ENCODE measurements around the gene CFAP69. TPM values are rescaled to one million over a fixed set of nuclear protein-coding genes. Genes with fewer than 3 reads are reported as not detected.
"Not testable (repeated sequence)": the region's sequence is repeated elsewhere in the genome, so short reads cannot be mapped to it uniquely, and the experiment has no call there.

The CFAP69 gene
- polyA plus RNA-seq, 3 donors = 12.4 to 27.3 (median 20.8) TPM

- no peak for DNase-seq
Observed at GRCh38 chr7:90334193-90334843, 89.3 kb downstream of the CFAP69 start.

DNA sequence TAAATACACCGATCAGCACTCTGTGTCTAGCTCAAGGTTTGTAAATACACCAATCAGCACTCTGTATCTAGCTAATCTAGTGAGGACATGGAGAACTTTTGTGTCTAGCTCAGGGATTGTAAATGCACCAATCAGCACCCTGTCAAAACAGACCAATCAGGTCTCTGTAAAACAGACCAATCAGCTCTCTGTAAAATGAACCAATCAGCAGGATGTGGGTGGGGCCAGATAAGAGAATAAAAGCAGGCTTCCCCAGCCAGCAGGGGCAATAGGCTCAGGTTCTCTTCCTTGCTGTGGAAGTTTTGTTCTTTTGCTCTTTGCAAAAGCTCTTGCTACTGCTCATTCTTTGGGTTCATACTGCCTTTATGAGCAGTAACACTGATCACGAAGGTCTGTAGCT, 90.0 kb downstream of the CFAP69 start:
- DNase-seq = not testable (repeated sequence)

DNA sequence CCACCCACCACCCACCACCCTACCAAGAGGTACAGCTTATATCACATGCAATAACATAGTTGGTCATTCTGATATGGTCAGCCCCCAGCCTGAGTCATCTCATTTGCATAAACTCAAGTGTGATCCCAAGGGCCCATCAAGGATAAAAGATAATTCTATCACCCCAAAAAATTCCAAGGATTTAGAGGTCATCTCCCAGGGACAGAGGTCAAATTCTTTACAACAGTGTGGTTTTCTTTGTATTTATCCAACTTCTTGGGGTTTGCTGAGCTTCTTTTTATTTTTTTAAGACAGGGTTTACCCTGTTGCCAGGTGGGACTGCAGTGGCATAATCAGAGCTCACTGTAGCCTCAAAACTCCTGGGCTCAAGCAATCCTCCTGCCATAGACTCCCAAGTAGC, 92.1 kb downstream of the CFAP69 start:
- DNase-seq = no peak

DNA sequence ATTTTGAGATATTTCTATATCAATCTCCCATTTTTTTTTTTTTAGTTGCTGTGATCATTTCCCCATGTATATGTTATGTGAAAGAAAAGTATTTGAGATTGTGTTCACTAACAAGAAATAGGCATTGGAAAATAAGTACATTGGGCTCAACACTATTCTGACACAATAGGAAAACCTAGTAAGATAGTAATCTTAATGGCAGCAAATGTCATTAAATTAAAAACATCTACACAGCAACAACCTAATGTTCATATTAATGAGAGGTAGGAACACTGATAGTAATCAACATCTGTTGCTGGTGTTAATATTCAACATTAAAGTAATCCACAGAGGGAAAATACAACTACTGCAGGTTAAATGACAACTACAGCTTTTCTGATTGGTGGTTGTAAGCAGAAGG, 100.0 kb downstream of the CFAP69 start:
- DNase-seq = no peak

GRCh38 chr7:90345595-90346335, 100.8 kb downstream of the CFAP69 start:
- DNase-seq = peak; percentile 34

DNA sequence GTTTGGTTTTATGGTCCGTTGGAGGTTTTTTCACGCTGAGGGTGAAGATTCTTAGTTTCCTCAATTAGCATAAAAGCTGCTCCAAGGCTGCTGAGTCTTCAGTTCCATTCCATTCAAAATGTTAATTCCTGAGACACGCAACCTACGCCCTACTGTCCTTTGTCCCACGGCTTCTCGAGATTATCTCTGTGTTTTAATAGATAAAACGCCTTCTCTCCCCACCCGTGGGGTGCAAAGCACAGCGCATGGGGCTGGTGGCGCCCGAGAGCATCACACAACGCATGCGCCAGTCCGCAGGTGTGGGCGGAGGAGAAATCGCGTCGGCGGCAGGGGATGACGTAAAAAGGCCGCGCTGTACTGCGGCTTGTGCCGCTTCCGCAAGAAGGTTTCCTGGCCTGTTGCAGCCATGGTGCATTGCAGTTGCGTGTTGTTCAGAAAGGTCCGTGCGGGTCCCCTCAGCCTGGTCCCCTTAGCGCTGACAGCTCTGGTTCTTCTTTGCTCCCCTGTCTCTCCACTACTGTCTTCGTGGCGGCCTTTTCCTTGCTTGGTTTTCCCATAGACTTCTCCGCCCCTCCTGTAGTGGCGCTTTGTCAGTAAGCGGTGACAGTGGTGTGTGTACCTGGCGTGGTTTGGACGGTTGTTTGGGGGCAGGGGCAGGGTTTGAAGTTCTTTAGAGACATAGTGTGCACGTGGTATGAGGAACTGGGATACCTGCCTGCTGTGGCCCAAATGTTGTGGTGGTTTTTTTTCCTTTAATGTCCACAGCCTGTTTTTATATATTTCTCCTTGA, 101.6 kb downstream of the CFAP69 start, which contains the start of gene GTPBP10:
Gene GTPBP10, plus strand, starts transcription at position 381 of the 790 bp plus-strand sequence. Its CDS starts 26 bp downstream, at position 407.
- peak; percentile 95 for DNase-seq

- no peak for DNase-seq
Observed at GRCh38 chr7:90347759-90348158, 102.8 kb downstream of the CFAP69 start.

- DNase-seq = no peak
Observed at GRCh38 chr7:90349305-90349704, 104.3 kb downstream of the CFAP69 start.

DNA sequence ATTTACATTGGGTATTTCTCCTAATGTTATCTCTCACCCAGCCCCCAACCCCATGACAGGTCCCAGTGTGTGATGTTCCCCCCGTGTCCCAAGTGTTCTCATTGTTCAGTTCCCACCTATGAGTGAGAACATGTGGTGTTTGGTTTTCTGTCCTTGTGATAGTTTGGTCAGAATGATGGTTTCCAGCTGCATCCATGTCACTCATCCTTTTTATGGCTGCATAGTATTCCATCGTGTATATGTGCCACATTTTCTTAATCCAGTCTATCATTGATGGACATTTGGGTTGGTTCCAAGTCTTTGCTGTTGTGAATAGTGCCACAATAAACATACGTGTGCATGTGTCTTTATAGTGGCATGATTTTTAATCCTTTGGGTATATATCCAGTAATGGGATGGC, 105.1 kb downstream of the CFAP69 start:
- not testable (repeated sequence) for DNase-seq

- no peak for DNase-seq
Observed at GRCh38 chr7:90351987-90352386, 107.0 kb downstream of the CFAP69 start.

Other genes with a start within 250 kb of the CFAP69 start
- 10 to 100 TPM; 10.7 to 14.0 (median 13.3) TPM for gene STEAP1, start 90.7 kb upstream of the CFAP69 start, polyA plus RNA-seq (ENCODE audit: insufficient read length in 3 of 3)
- gene STEAP2, start 33.4 kb upstream of the CFAP69 start, polyA plus RNA-seq (ENCODE audit: insufficient read length in 3 of 3) = 10 to 100 TPM; 11.3 to 18.9 (median 15.5) TPM
- gene FAM237B, start 76.1 kb downstream of the CFAP69 start, polyA plus RNA-seq (ENCODE audit: insufficient read length in 3 of 3) = under 1 TPM; 0.33 to 0.96 (median 0.68) TPM
- 10 to 100 TPM; 22.3 to 30.6 (median 27.0) TPM for gene GTPBP10, start 101.5 kb downstream of the CFAP69 start, polyA plus RNA-seq (ENCODE audit: insufficient read length in 3 of 3)
- gene CLDN12, start 158.3 kb downstream of the CFAP69 start, polyA plus RNA-seq (ENCODE audit: insufficient read length in 3 of 3) = 10 to 100 TPM; 39.7 to 56.7 (median 56.1) TPM
- under 1 TPM in 1 of 3 donors, not detected in 2; 0.70 TPM for gene PTTG1IP2, start 224.5 kb downstream of the CFAP69 start, polyA plus RNA-seq (ENCODE audit: insufficient read length in 3 of 3)

All from renal pelvis (tissue), 4 donors.